Measurements from ENCODE around the gene SPATS2. TPM values are rescaled to one million over a fixed set of nuclear protein-coding genes. Genes with fewer than 3 reads are reported as not detected.
A peak's percentile ranks its signal among the peaks of the same experiment; 100 is the strongest.

Gene SPATS2
- total RNA-seq, 2 experiments from 2014 or later: 10.6 to 18.8 TPM

GRCh38 chr12:49344486-49345050, 22.7 kb upstream of the SPATS2 start:
- ChIA-PET CTCF (interaction anchor here (1.0 to 3.8 kb wide), 3 partner anchors 14 to 359 kb away, joined by 3 to 74 read pairs (median 19); partner anchors contain the start of gene PRPH), POLR2A (no interaction called here)
- H3K36me3 Mint-ChIP-seq (ENCODE audit: low read depth): no peaks in the 10 kb centered on the region
- no peak overlapping the region for H3K27ac Mint-ChIP-seq
- intact Hi-C loops (cut with DNase I, micrococcal nuclease): loop anchor here in 1 of 2 experiments (5.0 kb wide), 1 partner anchor 367 kb away; the partner anchor contains the start of gene WNT1
- H3K4me1 Mint-ChIP-seq: peaks cover 41% of the 10 kb centered on the region
- ATAC-seq (no peak), DNase-seq (no peak)
- no peaks in the 10 kb centered on the region for H3K9me3 Mint-ChIP-seq (ENCODE audit: low read depth)
- H3K4me3 Mint-ChIP-seq: no peak overlapping the region
- peaks cover 62% of the 10 kb centered on the region for H3K27me3 Mint-ChIP-seq

- Mint-ChIP-seq H3K4me3 (peak overlapping the region; percentile 23), H3K9me3 (ENCODE audit: low read depth) (no peaks in the 10 kb centered on the region), H3K4me1 (peaks cover 41% of the 10 kb centered on the region), H3K27ac (no peak overlapping the region), H3K36me3 (ENCODE audit: low read depth) (no peaks in the 10 kb centered on the region), H3K27me3 (peaks cover 57% of the 10 kb centered on the region)
- no peak for ATAC-seq
- CTCF ChIA-PET: interaction anchor here (0.7 to 9.4 kb wide), 5 partner anchors 12 to 169 kb away, joined by 3 to 168 read pairs (median 54); partner anchors contain the start of genes PRPH and SPATS2
- POLR2A ChIA-PET: no interaction called here
- intact Hi-C loops (cut with DNase I, micrococcal nuclease): loop anchor here in 1 of 2 experiments (5.0 kb wide), 1 partner anchor 368 kb away; the partner anchor contains the start of gene WNT1
- DNase-seq: peak; percentile 46
These were observed 22.0 kb upstream of the SPATS2 start for GRCh38 chr12:49345051-49345824.

- Mint-ChIP-seq H3K4me1 (peaks cover 41% of the 10 kb centered on the region), H3K36me3 (ENCODE audit: low read depth) (no peaks in the 10 kb centered on the region), H3K9me3 (ENCODE audit: low read depth) (no peaks in the 10 kb centered on the region), H3K27ac (no peak overlapping the region), H3K27me3 (peaks cover 56% of the 10 kb centered on the region), H3K4me3 (peak overlapping the region; percentile 29)
- ChIA-PET CTCF (interaction anchor here (0.7 to 9.4 kb wide), 11 partner anchors 11 to 169 kb away, joined by 3 to 168 read pairs (median 20); partner anchors contain the start of genes PRPH, SPATS2 and TROAP), POLR2A (interaction anchor here (1.4 kb wide), 1 partner anchor 21 kb away, joined by 6 read pairs; the partner anchor contains the start of gene SPATS2)
- no peak for ATAC-seq
- DNase-seq: no peak
- intact Hi-C loops (cut with DNase I, micrococcal nuclease): loop anchor here in 1 of 2 experiments (1.0 to 5.0 kb wide), 2 partner anchors 255 to 369 kb away; partner anchors contain the start of gene WNT1
These were observed 21.2 kb upstream of the SPATS2 start for GRCh38 chr12:49345825-49346658.

DNA sequence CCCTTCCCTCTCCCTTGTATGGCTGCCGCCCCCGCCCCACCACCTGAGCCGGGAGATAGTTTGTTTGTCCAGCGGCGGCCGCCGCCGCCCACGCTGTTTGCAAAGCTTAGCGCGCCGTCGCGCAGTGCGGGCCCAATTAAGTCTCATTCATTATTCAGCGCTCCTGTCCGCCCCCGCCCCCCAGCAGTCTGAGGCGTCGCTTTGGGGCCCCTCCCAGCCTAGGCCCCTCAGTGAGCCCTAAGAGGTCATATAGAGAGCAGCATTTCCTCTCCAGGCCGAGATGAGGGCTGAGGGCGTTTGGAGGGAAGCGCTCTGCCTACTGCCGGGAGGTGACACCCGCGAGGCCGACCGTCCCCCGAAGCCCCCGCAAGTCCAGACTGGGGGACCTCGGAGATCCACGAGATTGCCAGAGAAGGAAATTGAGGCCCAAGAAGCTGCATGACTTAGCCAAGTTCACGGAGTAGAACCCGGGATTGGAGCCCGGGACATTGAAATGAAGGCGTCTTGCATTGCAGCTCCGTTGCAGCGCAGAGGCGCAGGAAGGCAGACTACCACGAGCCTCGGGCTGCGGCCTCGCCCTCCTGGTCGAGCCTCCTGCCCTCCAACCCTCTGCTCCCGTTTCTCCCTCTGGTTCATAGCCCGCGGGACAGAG, 20.5 kb upstream of the SPATS2 start, which contains the start of gene DNAJC22:
Gene DNAJC22 (plus strand): TSS at position 230 of the 652 bp plus-strand sequence. CDS start 1,985 bp downstream, outside the sequence.
- intact Hi-C loops (cut with DNase I, micrococcal nuclease): loop anchor here in 1 of 2 experiments (1.0 to 5.0 kb wide), 3 partner anchors 58 to 369 kb away; partner anchors contain the start of gene WNT1
- no peak for ATAC-seq
- Mint-ChIP-seq H3K9me3 (ENCODE audit: low read depth) (no peaks in the 10 kb centered on the region), H3K36me3 (ENCODE audit: low read depth) (no peaks in the 10 kb centered on the region), H3K27ac (no peak within 1 kb of the TSS), H3K27me3 (peaks cover 52% of the 10 kb centered on the region), H3K4me1 (peaks cover 41% of the 10 kb centered on the region), H3K4me3 (peak within 1 kb of the TSS; percentile 29)
- ChIA-PET POLR2A (interaction anchor here (1.4 kb wide), 1 partner anchor 20 kb away, joined by 6 read pairs; the partner anchor contains the start of gene SPATS2), CTCF (interaction anchor here (0.6 to 9.4 kb wide), 31 partner anchors 11 to 363 kb away, joined by 3 to 168 read pairs (median 5); partner anchors contain the start of genes PRPH, SPATS2 and TROAP)
- peak; percentile 64 for DNase-seq

- Mint-ChIP-seq H3K4me1 (peaks cover 40% of the 10 kb centered on the region), H3K36me3 (ENCODE audit: low read depth) (no peaks in the 10 kb centered on the region), H3K27ac (no peak overlapping the region), H3K4me3 (peak overlapping the region; percentile 29), H3K27me3 (peaks cover 54% of the 10 kb centered on the region), H3K9me3 (ENCODE audit: low read depth) (no peaks in the 10 kb centered on the region)
- peak; percentile 67 for ATAC-seq
- ChIA-PET POLR2A (interaction anchor here (0.6 kb wide), 1 partner anchor 19 kb away, joined by 3 read pairs; the partner anchor contains the start of gene SPATS2), CTCF (interaction anchor here (0.5 to 9.4 kb wide), 62 partner anchors 9 to 900 kb away, joined by 3 to 168 read pairs (median 4); partner anchors contain the start of genes C1QL4, PRPH, SPATS2 and TROAP)
- intact Hi-C loops (cut with DNase I, micrococcal nuclease): loop anchor here in 1 of 2 experiments (1.0 to 5.0 kb wide), 2 partner anchors 59 to 370 kb away; partner anchors contain the start of gene WNT1
- peak; percentile 84 for DNase-seq
These were observed 19.7 kb upstream of the SPATS2 start for GRCh38 chr12:49347311-49348193.

GRCh38 chr12:49348781-49349180, 18.5 kb upstream of the SPATS2 start:
- ChIA-PET POLR2A (no interaction called here), CTCF (interaction anchor here (0.7 to 9.4 kb wide), 12 partner anchors 8 to 234 kb away, joined by 3 to 168 read pairs (median 5); partner anchors contain the start of genes KCNH3 and PRPH)
- no peak for DNase-seq
- Mint-ChIP-seq H3K27ac (no peak overlapping the region), H3K9me3 (ENCODE audit: low read depth) (no peaks in the 10 kb centered on the region), H3K27me3 (peaks cover 53% of the 10 kb centered on the region), H3K36me3 (ENCODE audit: low read depth) (no peaks in the 10 kb centered on the region), H3K4me3 (no peak overlapping the region), H3K4me1 (peaks cover 28% of the 10 kb centered on the region)
- intact Hi-C loops (cut with DNase I, micrococcal nuclease): loop anchor here in 1 of 2 experiments (5.0 kb wide), 1 partner anchor 371 kb away; the partner anchor contains the start of gene WNT1
- ATAC-seq: no peak

DNA sequence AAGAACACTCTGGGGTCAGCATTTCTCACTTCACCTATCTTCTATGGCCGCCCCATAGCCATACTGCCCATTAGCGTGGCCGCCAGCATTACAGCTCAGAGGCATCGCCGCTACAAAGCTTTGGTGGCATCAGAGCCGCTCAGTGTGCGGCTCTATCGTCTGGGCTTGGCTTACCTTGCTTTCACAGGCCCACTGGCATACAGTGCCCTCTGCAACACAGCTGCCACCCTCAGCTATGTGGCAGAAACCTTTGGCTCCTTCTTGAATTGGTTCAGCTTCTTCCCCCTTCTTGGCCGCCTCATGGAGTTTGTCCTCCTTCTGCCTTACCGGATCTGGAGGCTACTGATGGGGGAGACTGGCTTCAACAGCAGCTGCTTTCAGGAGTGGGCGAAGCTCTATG, 18.0 kb upstream of the SPATS2 start:
- Mint-ChIP-seq H3K27ac (no peak overlapping the region), H3K27me3 (peaks cover 48% of the 10 kb centered on the region), H3K4me1 (peaks cover 24% of the 10 kb centered on the region), H3K4me3 (no peak overlapping the region), H3K36me3 (ENCODE audit: low read depth) (no peaks in the 10 kb centered on the region), H3K9me3 (ENCODE audit: low read depth) (no peaks in the 10 kb centered on the region)
- ChIA-PET POLR2A (no interaction called here), CTCF (interaction anchor here (0.7 to 9.4 kb wide), 12 partner anchors 8 to 234 kb away, joined by 3 to 168 read pairs (median 5); partner anchors contain the start of genes KCNH3 and PRPH)
- ATAC-seq (no peak), DNase-seq (no peak)
- intact Hi-C loops (cut with DNase I, micrococcal nuclease): loop anchor here in 1 of 2 experiments (5.0 kb wide), 1 partner anchor 372 kb away; the partner anchor contains the start of gene WNT1

- peaks cover 1% of the 10 kb centered on the region for H3K4me1 Mint-ChIP-seq
- intact Hi-C loops (cut with DNase I, micrococcal nuclease): no loop called here
- ChIA-PET CTCF (interaction anchor here (0.5 to 9.4 kb wide), 12 partner anchors 8 to 364 kb away, joined by 3 to 168 read pairs (median 4); partner anchors contain the start of genes PRPH, SPATS2 and TROAP), POLR2A (no interaction called here)
- H3K4me3 Mint-ChIP-seq: no peak overlapping the region
- H3K9me3 Mint-ChIP-seq (ENCODE audit: low read depth): no peaks in the 10 kb centered on the region
- ATAC-seq (no peak), DNase-seq (no peak)
- peaks cover 35% of the 10 kb centered on the region for H3K27me3 Mint-ChIP-seq
- no peaks in the 10 kb centered on the region for H3K36me3 Mint-ChIP-seq (ENCODE audit: low read depth)
- no peak overlapping the region for H3K27ac Mint-ChIP-seq
These were observed 14.9 kb upstream of the SPATS2 start for GRCh38 chr12:49352351-49352750.

DNA sequence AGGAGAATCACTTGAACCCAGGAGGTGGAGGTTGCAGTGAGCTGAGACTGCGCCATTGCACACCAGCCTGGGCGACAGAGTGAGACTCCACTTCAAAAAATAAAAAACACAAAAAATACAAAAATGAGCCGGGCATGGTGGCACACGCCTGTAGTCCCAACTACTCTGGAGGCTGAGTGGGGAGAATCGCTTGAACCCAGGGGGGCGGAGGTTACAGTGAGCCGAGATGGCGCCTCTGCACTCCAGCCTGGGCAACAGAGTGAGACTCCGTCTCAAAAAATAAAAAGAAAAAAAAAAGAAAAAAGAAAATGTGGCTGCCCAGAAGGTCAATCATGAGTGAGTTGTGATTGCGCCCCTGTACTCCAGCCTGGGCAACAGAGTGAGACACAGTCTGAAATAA, 11.3 kb upstream of the SPATS2 start:
- Mint-ChIP-seq H3K27ac (no peak overlapping the region), H3K4me3 (no peak overlapping the region), H3K27me3 (peaks cover 33% of the 10 kb centered on the region), H3K36me3 (ENCODE audit: low read depth) (no peaks in the 10 kb centered on the region), H3K9me3 (ENCODE audit: low read depth) (no peaks in the 10 kb centered on the region), H3K4me1 (peaks cover 6% of the 10 kb centered on the region)
- ChIA-PET CTCF (interaction anchor here (0.7 to 14.1 kb wide), 6 partner anchors 9 to 158 kb away, joined by 3 to 374 read pairs (median 24); partner anchors contain the start of gene DNAJC22), POLR2A (no interaction called here)
- DNase-seq (no peak), ATAC-seq (no peak)
- intact Hi-C loops (cut with DNase I, micrococcal nuclease): loop anchor here in 1 of 2 experiments (5.0 kb wide), 1 partner anchor 266 kb away; the partner anchor contains the start of gene PRPF40B
